Thoracic aorta (tissue), 2 donors: ENCODE data around the gene SHISA4. TPM values are rescaled to one million over a fixed set of nuclear protein-coding genes. Genes with fewer than 3 reads are reported as not detected.

Experiments used
- ATAC-seq: fragments of 150-250 bp; one replicate; pipeline ENCODE4 v1.8.0; 2017; ENCODE audit warnings: low read depth; ENCODE audit not compliant: insufficient number of reproducible peaks, low FRiP score
- DNase-seq: peaks from one replicate; pipeline ENCODE4 v3.0.0-alpha.2; 2020; ENCODE audit warnings: low spot score
- H3K27ac ChIP-seq, 2 donors: fragments of 200-600 bp; sonication (generic); 1 replicate in 1 of 2; 2 replicates in 1 of 2; pipeline ENCODE4 v1.5.1; 2016; ENCODE audit warnings: mild to moderate bottlenecking in 2 of 2, moderate library complexity in 2 of 2
- H3K27me3 ChIP-seq: fragments of 200-600 bp; sonication (generic); replicated peaks from 2 replicates; pipeline ENCODE4 v1.6.0; 2016; ENCODE audit warnings: mild to moderate bottlenecking; ENCODE audit not compliant: insufficient read depth
- H3K36me3 ChIP-seq: fragments of 200-600 bp; sonication (generic); one replicate; pipeline ENCODE4 v1.5.1; 2016
- H3K4me1 ChIP-seq, 2 donors: fragments of 200-600 bp; sonication (generic); 1 replicate in 1 of 2; 2 replicates in 1 of 2; pipeline versions ENCODE4 v1.5.1 to v1.6.0; 2016; ENCODE audit warnings: low read depth in 2 of 2, mild to moderate bottlenecking in 1 of 2; ENCODE audit not compliant: control insufficient read depth in 1 of 2
- H3K4me3 ChIP-seq: fragments of 200-600 bp; sonication (generic); 2 replicates; pipeline ENCODE4 v1.5.1; 2016; ENCODE audit warnings: mild to moderate bottlenecking
- H3K9me3 ChIP-seq: fragments of 200-600 bp; sonication (generic); 2 replicates; pipeline ENCODE4 v1.5.1; 2016
- total RNA-seq, 2 donors: library from RNA; depleted of rRNA; stranded (reverse); fragments of >200 nt; gene quantifications; one replicate each; pipeline versions ENCODE4 v1.1.0 to v1.2.3, GENCODE V29; 2016
- TF ChIP-seq, protein P1 (sequence below): fragments of 200-600 bp; sonication (generic); IDR thresholded peaks from one replicate; pipeline ENCODE4 v1.5.1; 2019; ENCODE audit warnings: antibody characterized with exemption

The SHISA4 gene
- total RNA-seq, 2 donors from 2014 or later, result 38.9 to 115 TPM

DNA sequence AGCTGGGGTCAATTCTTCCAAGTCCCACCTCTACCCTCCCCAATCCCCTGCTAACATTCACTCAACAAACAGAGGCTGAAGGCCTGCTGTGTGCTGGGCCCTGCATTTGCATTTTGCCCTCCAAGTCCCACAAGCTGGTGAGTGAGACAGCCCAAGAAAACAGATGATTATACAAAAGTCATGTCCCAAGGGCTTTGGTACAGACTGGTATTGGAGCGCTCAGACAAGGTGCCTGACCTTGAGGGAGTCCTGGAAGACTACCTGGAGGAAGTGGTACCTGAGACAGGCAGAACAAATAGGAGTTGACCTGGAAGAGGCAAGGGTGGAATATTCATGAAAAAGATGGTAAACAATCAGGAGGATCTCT is 53.4 kb downstream of the SHISA4 start:
- Histone ChIP-seq H3K36me3 (peaks cover 26% of the 10 kb centered on the region), H3K9me3 (no peaks in the 10 kb centered on the region), H3K4me1 (peaks cover 6 to 37% of the 10 kb centered on the region in 2 donors), H3K27ac (peak overlapping the region; percentile 98 to 100), H3K4me3 (peak overlapping the region; percentile 88), H3K27me3 (no peaks in the 10 kb centered on the region)
- ATAC-seq (no peak), DNase-seq (no peak)
- TF ChIP-seq, protein P1, sequence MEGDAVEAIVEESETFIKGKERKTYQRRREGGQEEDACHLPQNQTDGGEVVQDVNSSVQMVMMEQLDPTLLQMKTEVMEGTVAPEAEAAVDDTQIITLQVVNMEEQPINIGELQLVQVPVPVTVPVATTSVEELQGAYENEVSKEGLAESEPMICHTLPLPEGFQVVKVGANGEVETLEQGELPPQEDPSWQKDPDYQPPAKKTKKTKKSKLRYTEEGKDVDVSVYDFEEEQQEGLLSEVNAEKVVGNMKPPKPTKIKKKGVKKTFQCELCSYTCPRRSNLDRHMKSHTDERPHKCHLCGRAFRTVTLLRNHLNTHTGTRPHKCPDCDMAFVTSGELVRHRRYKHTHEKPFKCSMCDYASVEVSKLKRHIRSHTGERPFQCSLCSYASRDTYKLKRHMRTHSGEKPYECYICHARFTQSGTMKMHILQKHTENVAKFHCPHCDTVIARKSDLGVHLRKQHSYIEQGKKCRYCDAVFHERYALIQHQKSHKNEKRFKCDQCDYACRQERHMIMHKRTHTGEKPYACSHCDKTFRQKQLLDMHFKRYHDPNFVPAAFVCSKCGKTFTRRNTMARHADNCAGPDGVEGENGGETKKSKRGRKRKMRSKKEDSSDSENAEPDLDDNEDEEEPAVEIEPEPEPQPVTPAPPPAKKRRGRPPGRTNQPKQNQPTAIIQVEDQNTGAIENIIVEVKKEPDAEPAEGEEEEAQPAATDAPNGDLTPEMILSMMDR, result no peak

Other genes starting within 250 kb of the SHISA4 start
- 10 to 100 TPM; 21.4 to 32.6 TPM for gene IPO9, start 59.7 kb upstream of the SHISA4 start, total RNA-seq
- 100 to 1,000 TPM; 638 to 761 TPM for gene LMOD1, start 57.6 kb downstream of the SHISA4 start, total RNA-seq
- gene TIMM17A, start 66.6 kb downstream of the SHISA4 start, total RNA-seq, result 10 to 100 TPM; 29.6 to 44.7 TPM
- 10 to 100 TPM; 46.3 to 58.2 TPM for gene RNPEP, start 93.8 kb downstream of the SHISA4 start, total RNA-seq
- gene ELF3, start 121.7 kb downstream of the SHISA4 start, total RNA-seq, result 1 to 10 TPM in 1 of 2 donors, under 1 TPM in 1; 0.95 to 4.9 TPM
- gene GPR37L1, start 234.0 kb downstream of the SHISA4 start, total RNA-seq, result not detected